AG04450 (cell line): ENCODE measurements around the gene ADO. TPM values are rescaled to one million over a fixed set of nuclear protein-coding genes. Genes with fewer than 3 reads are reported as not detected.

Experiments
- CTCF ChIA-PET: fragments of 300-600, 350-600 bp; formaldehyde crosslinking; extraction: SDS; loops from one replicate; lab custom pipeline; 2022; ENCODE audit warnings: antibody characterized with exemption, inconsistent platforms; lab: Charles Lee
- POLR2A ChIA-PET: fragments of 350-600 bp; formaldehyde crosslinking; extraction: SDS; loops from one replicate; lab custom pipeline; 2021; ENCODE audit warnings: antibody characterized with exemption, inconsistent platforms; lab: Yijun Ruan, JAX
- DNase-seq: peaks from one replicate; pipeline ENCODE4 v3.0.0-alpha.2; 2011; ENCODE audit warnings: low read depth, low spot score
- H3K27ac ChIP-seq: one replicate; pipeline ENCODE4 v1.5.1; 2012; ENCODE audit warnings: low read depth, low read length, control low read depth
- H3K27me3 ChIP-seq: one replicate; pipeline ENCODE4 v1.6.0; 2012; ENCODE audit warnings: low read length; ENCODE audit not compliant: control insufficient read depth, insufficient read depth
- H3K4me3 ChIP-seq: 2 replicates; pipeline ENCODE4 v1.5.1; 2011; ENCODE audit warnings: mild to moderate bottlenecking, low read depth, low read length, control low read depth
- H3K9me3 ChIP-seq: 2 replicates; pipeline ENCODE4 v1.5.1; 2012; ENCODE audit warnings: low read length; ENCODE audit not compliant: control insufficient read depth, insufficient read depth
- CTCF ChIP-seq: IDR thresholded peaks from 2 replicates; pipeline ENCODE4 v1.5.1; 2011; ENCODE audit warnings: low read depth, low read length, control low read depth, inconsistent platforms
- polyA plus RNA-seq: library from polyadenylated mRNA; depleted of rRNA; stranded (reverse); fragments of >200 nt; gene quantifications from 2 replicates; pipeline ENCODE4 v1.2.3, GENCODE V29; 2011

ADO gene
- polyA plus RNA-seq, 1 experiment = 17.8 TPM

DNA sequence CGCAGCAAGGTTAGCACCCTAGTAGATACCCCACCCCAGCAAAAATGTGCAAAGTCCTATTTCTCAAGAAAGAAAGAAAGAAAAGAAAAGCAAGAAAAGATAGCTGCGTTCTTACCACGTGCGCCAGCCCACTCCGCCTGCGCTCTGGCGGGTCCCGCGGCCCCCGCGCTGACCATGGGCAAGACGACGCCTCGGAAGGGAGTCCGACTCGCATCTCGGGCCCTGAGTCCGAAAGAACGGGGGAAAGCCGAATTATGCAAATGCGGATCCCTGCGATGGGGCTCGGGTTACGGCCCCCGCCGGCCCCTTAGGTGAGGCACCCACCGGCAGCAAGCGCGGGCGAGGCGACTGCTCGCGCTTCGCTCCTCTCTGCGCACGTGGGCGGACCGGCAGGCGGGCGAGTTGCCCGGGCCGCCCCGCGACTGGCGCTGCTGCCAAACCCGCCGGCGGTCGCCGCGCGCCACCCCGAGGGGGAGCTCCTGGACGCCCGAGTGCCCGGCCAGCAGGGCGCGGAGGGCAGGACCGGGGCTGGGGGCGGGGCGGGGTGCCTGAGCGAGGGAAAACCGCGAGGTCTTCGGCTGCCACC lies 14.0 kb downstream of the ADO start:
- DNase-seq = no peak
- Histone ChIP-seq H3K27ac (no peak overlapping the region), H3K9me3 (no peaks in the 10 kb centered on the region; the same call in 1 of the 2 replicates), H3K27me3 (peaks cover 49% of the 10 kb centered on the region), H3K4me3 (peak overlapping the region; percentile 68)
- ChIA-PET POLR2A (interaction anchor here (1.0 to 3.2 kb wide), 2 partner anchors 14 to 181 kb away, joined by 3 to 12 read pairs; partner anchors contain the start of gene ADO), CTCF (interaction anchor here (0.6 to 4.3 kb wide), 15 partner anchors 8 to 871 kb away, joined by 3 to 102 read pairs (median 4); partner anchors contain the start of gene ADO)
- TF ChIP-seq CTCF = no peak

GRCh38 chr10:62819141-62819920 lies 14.8 kb downstream of the ADO start:
- TF ChIP-seq CTCF = no peak
- CTCF ChIA-PET = interaction anchor here (0.8 to 4.3 kb wide), 8 partner anchors 12 to 871 kb away, joined by 3 to 102 read pairs (median 16); partner anchors contain the start of gene ADO
- H3K27ac ChIP-seq = no peak overlapping the region
- H3K27me3 ChIP-seq = peaks cover 42% of the 10 kb centered on the region
- no peak for DNase-seq
- POLR2A ChIA-PET = no interaction called here
- H3K9me3 ChIP-seq = no peaks in the 10 kb centered on the region; the same call in 1 of the 2 replicates
- H3K4me3 ChIP-seq = no peak overlapping the region

DNA sequence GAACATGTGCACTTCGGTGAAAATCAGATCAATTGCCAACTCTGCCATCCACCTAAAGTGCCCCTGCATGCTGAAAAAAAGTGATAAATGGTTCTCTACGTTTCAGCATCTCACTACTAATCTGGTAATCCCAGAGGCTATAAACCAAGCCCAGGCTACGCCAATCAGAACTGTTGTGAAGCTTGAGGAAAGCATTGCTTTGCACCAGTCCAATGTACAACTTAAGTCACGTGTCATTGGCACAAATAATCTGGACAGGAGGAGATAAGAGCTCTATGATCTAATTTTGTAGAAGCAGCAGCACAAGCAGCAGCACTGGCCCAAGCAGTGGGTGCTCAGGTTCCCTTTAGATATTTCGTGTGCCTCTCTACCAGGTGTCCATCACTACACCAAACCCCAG lies 16.1 kb downstream of the ADO start:
- no peaks in the 10 kb centered on the region; the same call in 1 of the 2 replicates for H3K9me3 ChIP-seq
- no peak for DNase-seq
- H3K4me3 ChIP-seq = no peak overlapping the region
- CTCF ChIA-PET = interaction anchor here (2.5 kb wide), 1 partner anchor 337 kb away, joined by 5 read pairs; no protein-coding TSS in a partner anchor
- no peak overlapping the region for H3K27ac ChIP-seq
- TF ChIP-seq CTCF = no peak
- POLR2A ChIA-PET = no interaction called here
- peaks cover 34% of the 10 kb centered on the region for H3K27me3 ChIP-seq

DNA sequence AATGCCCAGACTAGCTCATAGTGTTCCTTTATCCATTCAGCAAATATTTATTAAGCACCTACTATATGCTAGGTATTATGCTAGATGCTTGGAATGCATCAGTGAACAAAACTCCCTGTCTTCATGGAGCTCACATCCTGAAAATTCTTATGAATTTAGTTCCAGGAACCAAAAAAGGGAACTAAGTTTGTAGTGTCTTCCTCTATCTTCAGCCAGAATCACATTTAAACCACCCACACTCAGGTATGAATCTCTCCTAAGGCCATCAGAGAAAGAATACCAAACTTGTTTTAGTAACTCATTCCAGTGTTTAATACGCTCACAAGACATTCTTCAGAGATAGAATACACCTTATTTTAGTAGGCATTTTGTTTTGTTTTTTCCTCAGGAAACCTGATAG lies 21.8 kb downstream of the ADO start:
- ChIA-PET CTCF (interaction anchor here (1.5 kb wide), 1 partner anchor 9 kb away, joined by 7 read pairs; no protein-coding TSS in a partner anchor), POLR2A (no interaction called here)
- no peak for DNase-seq
- Histone ChIP-seq H3K27ac (no peak overlapping the region), H3K27me3 (peaks cover 17% of the 10 kb centered on the region), H3K4me3 (no peak overlapping the region), H3K9me3 (no peaks in the 10 kb centered on the region)
- TF ChIP-seq CTCF = no peak

DNA sequence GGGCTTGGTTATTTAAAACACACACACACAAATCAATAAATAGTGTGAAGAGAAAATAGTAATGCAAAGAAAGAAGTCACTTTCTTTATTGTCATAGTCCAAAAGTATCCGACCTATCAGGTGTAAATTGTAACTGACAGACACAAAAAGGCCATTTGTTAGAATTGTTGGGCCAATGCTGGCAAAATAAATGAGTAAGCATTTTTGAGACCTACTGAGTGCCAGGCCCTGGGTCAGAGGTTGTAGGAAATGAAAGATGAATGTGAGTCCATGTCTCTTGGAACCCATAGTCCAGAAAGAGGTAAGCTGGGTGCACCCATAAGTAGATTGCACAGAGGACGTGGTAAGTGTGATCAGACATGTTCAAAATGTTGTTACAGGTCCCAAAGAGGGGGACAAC lies 25.1 kb downstream of the ADO start:
- Histone ChIP-seq H3K9me3 (no peaks in the 10 kb centered on the region), H3K4me3 (no peak overlapping the region), H3K27ac (no peak overlapping the region), H3K27me3 (peaks cover 11% of the 10 kb centered on the region)
- CTCF ChIA-PET = no interaction called here
- no peak for DNase-seq
- POLR2A ChIA-PET = no interaction called here
- no peak for TF ChIP-seq CTCF
